GM10266 (cell line): Measurements from ENCODE around the gene CSGALNACT2.
A peak's percentile ranks its signal among the peaks of the same experiment; 100 is the strongest.

ENCODE experiments used
- DNase-seq: peaks from one replicate; pipeline ENCODE4 v3.0.0; 2012; ENCODE audit errors: extremely low spot score
- TF ChIP-seq, protein P1 (sequence below): IDR thresholded peaks from 2 replicates; pipeline ENCODE4 v1.5.1; 2012; ENCODE audit warnings: mild to moderate bottlenecking, low read depth; ENCODE audit not compliant: control insufficient read depth, insufficient read depth; ENCODE audit errors: missing control alignments

The CSGALNACT2 gene

DNA sequence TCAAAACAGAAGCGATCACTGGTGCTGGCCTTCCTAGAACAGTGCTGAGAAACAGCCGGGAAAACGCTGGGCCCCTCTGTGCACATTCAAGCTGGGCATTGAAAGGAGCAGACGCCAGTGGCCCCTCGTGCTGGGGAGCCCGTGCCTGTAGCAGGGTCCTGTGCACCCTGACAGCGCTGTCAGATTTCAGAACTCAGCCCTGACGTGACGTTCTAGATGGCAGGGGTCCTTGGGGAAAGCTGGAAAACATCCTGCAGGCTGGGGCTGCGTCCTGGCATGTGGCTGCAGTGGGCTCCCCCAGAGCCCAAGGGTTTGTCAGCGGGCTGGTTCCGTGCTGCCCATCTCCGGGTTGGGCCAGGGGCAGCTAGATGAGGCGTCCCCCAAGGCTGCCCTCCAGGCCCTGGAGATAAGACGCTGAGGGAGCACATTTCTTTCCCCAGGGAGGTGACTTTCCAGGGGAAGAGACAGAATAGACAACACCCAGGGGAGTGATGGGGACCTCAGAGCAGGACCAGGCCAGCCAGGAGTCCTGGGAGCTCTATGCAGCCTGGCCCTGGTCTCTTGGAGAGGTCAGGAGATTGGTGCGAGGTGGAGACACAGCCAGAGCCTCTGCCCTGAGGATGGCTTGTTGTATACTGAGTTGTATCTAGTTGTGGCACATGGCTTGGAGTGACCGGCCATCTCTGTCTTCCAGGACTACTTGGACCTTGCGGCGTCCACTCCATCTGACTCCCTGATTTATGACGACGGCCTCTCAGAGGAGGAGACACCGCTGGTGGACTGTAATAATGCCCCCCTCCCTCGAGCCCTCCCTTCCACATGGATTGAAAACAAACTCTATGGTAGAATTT lies 12.1 kb upstream of the CSGALNACT2 start:
- no peak for DNase-seq
- TF ChIP-seq, protein P1, sequence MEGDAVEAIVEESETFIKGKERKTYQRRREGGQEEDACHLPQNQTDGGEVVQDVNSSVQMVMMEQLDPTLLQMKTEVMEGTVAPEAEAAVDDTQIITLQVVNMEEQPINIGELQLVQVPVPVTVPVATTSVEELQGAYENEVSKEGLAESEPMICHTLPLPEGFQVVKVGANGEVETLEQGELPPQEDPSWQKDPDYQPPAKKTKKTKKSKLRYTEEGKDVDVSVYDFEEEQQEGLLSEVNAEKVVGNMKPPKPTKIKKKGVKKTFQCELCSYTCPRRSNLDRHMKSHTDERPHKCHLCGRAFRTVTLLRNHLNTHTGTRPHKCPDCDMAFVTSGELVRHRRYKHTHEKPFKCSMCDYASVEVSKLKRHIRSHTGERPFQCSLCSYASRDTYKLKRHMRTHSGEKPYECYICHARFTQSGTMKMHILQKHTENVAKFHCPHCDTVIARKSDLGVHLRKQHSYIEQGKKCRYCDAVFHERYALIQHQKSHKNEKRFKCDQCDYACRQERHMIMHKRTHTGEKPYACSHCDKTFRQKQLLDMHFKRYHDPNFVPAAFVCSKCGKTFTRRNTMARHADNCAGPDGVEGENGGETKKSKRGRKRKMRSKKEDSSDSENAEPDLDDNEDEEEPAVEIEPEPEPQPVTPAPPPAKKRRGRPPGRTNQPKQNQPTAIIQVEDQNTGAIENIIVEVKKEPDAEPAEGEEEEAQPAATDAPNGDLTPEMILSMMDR = no peak

DNA sequence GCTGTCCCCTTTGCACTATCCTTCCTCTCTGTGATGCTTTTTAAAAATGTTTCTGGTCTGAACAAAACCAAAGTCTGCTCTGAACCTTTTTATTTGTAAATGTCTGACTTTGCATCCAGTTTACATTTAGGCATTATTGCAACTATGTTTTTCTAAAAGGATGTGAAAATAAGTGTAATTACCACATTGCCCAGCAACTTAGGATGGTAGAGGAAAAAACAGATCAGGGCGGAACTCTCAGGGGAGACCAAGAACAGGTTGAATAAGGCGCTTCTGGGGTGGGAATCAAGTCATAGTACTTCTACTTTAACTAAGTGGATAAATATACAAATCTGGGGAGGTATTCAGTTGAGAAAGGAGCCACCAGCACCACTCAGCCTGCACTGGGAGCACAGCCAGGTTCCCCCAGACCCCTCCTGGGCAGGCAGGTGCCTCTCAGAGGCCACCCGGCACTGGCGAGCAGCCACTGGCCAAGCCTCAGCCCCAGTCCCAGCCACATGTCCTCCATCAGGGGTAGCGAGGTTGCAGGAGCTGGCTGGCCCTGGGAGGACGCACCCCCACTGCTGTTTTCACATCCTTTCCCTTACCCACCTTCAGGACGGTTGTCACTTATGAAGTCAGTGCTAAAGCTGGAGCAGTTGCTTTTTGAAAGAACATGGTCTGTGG lies 11.4 kb upstream of the CSGALNACT2 start:
- TF ChIP-seq, protein P1 = no peak
- DNase-seq = no peak

DNA sequence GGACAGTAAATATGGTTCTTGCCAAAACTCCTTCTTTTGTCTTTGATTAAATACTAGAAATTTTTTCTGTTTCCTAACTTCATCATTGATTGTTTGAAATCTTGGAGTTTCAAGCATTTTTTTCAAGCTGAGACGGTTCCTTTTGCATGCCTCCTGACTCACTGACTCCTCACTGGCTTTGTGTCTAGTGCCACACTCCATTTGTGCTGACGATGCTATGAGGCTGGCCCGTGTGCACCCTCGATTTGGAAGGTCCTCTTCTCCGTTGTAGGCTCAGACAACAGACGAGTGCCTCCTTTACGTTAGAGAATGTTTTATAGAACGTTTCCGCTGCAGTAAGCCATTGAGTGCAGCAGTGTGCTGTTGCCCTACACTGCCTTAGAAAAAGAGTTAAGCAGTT lies 10.8 kb upstream of the CSGALNACT2 start:
- TF ChIP-seq, protein P1 = no peak
- no peak for DNase-seq

DNA sequence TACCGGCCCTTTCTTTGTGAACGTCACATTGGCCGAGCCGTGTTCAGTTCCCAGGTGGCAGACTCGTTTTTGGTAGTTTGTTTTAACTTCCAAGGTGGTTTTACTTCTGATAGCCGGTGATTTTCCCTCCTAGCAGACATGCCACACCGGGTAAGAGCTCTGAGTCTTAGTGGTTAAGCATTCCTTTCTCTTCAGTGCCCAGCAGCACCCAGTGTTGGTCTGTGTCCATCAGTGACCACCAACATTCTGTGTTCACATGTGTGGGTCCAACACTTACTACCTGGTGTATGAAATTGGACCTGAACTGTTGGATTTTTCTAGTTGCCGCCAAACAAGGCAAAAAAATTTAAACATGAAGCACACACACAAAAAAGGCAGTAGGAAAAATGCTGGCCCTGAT lies 9.9 kb upstream of the CSGALNACT2 start:
- no peak for DNase-seq
- TF ChIP-seq, protein P1 = no peak

DNA sequence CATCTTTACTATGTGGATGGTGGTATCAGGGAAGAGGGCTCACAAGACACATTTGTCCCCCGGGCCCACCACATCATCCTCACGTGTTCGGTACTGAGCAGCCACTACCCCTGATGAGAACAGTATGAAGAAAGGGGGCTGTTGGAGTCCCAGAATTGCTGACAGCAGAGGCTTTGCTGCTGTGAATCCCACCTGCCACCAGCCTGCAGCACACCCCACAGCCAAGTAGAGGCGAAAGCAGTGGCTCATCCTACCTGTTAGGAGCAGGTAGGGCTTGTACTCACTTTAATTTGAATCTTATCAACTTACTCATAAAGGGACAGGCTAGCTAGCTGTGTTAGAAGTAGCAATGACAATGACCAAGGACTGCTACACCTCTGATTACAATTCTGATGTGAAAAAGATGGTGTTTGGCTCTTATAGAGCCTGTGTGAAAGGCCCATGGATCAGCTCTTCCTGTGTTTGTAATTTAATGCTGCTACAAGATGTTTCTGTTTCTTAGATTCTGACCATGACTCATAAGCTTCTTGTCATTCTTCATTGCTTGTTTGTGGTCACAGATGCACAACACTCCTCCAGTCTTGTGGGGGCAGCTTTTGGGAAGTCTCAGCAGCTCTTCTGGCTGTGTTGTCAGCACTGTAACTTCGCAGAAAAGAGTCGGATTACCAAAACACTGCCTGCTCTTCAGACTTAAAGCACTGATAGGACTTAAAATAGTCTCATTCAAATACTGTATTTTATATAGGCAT lies 9.1 kb upstream of the CSGALNACT2 start:
- TF ChIP-seq, protein P1 = no peak
- DNase-seq = peak; percentile 72

DNA sequence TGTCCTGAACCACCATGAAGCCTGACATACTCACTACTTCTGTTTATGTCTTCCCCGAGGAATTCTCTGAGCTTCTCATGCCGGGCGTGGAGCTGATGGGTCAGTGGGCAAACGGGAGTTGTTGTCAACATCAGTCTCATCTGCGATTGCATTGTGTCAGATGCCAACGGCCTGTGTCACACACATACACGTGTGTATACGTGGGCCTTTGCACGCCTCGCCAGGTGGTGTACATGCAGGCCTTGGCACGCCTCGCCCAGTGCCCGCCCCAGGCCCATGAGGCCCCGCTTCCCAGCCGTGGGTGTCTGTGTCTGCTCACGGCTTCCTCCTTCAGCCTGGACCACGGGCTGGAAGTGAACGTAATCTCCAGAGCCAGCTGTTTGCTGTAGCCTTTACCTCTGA lies 7.5 kb upstream of the CSGALNACT2 start:
- no peak for DNase-seq
- TF ChIP-seq, protein P1 = no peak
